GM13976 (cell line): ENCODE measurements around the gene BAG3.
"Not testable (repeated sequence)": the region's sequence is repeated elsewhere in the genome, so short reads cannot be mapped to it uniquely, and the experiment has no call there.

Experiments used
- DNase-seq: peaks from one replicate; pipeline ENCODE4 v3.0.0; 2012; ENCODE audit warnings: low spot score
- in situ Hi-C: fragments of 300-500 bp; cut with MboI; formaldehyde crosslinking; loops from one replicate; pipeline ENCODE4 v1.12.0; 2022; ENCODE audit warnings: low sequenced_read_pairs, mixed read lengths, inconsistent platforms; ENCODE audit not compliant: unreplicated experiment
- TF ChIP-seq, protein P1 (sequence below): IDR thresholded peaks from 2 replicates; pipeline ENCODE4 v1.5.1; 2012; ENCODE audit warnings: borderline replicate concordance, mild to moderate bottlenecking; ENCODE audit not compliant: insufficient read depth; ENCODE audit errors: extremely low read depth, missing control alignments, control extremely low read depth

Gene BAG3

DNA sequence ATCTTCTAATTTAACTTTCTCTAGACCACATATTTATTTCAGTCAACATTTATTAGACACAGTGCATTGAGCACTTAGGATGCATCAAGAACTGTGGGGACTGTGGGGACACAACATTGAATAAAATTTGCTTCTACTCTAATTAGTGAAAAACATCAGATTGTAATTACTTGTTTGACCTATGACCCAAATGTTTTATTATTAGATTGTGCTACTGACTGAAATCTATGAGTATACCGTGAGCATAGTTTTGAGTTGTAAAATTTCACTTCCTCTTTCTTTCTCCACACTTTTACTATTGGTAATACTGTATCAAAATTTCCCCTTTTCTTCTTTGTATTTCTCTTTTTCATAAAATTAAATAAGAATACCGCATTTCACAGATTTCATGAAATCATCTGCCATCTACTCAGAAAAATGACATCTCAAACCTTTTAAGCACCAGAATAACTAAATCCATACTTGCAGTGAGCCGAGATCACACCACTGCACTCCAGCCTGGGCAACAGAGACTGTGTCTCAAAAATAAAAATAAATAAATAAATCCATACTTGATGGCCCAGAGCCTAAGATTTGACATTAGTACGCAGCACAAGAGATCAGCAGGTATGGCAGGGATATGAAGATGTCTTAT, 49.3 kb downstream of the BAG3 start:
- TF ChIP-seq, protein P1, sequence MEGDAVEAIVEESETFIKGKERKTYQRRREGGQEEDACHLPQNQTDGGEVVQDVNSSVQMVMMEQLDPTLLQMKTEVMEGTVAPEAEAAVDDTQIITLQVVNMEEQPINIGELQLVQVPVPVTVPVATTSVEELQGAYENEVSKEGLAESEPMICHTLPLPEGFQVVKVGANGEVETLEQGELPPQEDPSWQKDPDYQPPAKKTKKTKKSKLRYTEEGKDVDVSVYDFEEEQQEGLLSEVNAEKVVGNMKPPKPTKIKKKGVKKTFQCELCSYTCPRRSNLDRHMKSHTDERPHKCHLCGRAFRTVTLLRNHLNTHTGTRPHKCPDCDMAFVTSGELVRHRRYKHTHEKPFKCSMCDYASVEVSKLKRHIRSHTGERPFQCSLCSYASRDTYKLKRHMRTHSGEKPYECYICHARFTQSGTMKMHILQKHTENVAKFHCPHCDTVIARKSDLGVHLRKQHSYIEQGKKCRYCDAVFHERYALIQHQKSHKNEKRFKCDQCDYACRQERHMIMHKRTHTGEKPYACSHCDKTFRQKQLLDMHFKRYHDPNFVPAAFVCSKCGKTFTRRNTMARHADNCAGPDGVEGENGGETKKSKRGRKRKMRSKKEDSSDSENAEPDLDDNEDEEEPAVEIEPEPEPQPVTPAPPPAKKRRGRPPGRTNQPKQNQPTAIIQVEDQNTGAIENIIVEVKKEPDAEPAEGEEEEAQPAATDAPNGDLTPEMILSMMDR = no peak
- in situ Hi-C loops = no loop called here
- peak; percentile 61 for DNase-seq

GRCh38 chr10:119701861-119702260, 50.7 kb downstream of the BAG3 start:
- in situ Hi-C loops = no loop called here
- TF ChIP-seq, protein P1 = no peak
- DNase-seq = no peak

- TF ChIP-seq, protein P1 = no peak
- in situ Hi-C loops = no loop called here
- DNase-seq = no peak
These were observed 51.4 kb downstream of the BAG3 start for GRCh38 chr10:119702583-119702982.

GRCh38 chr10:119703903-119704508, 52.8 kb downstream of the BAG3 start:
- TF ChIP-seq, protein P1 = no peak
- in situ Hi-C loops = no loop called here
- no peak for DNase-seq

DNA sequence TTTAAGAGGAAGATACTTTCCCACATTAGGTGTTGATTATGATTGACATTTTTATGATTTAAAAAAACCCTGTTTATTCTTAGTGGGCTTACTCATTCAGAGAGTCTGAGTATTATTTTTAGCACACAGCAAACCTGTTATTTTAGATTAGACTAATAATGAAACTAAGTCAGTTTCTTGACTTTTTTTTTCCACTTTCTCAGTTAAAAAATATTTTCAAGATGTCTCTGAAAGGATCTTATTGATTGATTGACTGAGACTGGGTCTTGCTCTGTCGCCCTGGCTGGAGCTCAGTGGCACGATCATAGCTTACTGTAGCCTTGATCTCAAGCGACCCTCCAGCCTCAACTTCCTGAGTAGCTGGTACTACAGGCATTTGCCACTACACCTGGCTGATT, 54.3 kb downstream of the BAG3 start:
- in situ Hi-C loops = no loop called here
- no peak for DNase-seq
- TF ChIP-seq, protein P1 = no peak

- in situ Hi-C loops = no loop called here
- no peak for DNase-seq
- TF ChIP-seq, protein P1 = no peak
These were observed 55.5 kb downstream of the BAG3 start for GRCh38 chr10:119706521-119707278.

- DNase-seq, in situ Hi-C loops: not testable (repeated sequence)
These were observed 56.2 kb downstream of the BAG3 start for GRCh38 chr10:119707331-119707730.

- DNase-seq, in situ Hi-C loops: not testable (repeated sequence)
These were observed 59.8 kb downstream of the BAG3 start for GRCh38 chr10:119710935-119711334.
